OCI-LY3 (cell line): ENCODE measurements around the gene SH3GL3.

Source experiments
- H2AFZ ChIP-seq: fragments of 200-600, 300-600 bp; shearing (Covaris generic); 2 replicates; pipeline ENCODE4 v1.6.0; 2014; ENCODE audit warnings: antibody characterized with exemption, low read depth, low read length
- H3K27ac ChIP-seq: fragments of 200-600, 300-600 bp; sonication (generic); 2 replicates; pipeline ENCODE4 v1.5.1; 2014; ENCODE audit warnings: mild to moderate bottlenecking, low read length, moderate library complexity, mixed read lengths
- H3K27me3 ChIP-seq: fragments of 200-600, 300-600 bp; sonication (generic); 2 replicates; pipeline ENCODE4 v1.6.1; 2014; ENCODE audit warnings: low read depth, low read length, mixed read lengths
- H3K36me3 ChIP-seq: fragments of 200-600, 300-600 bp; sonication (generic); replicated peaks from 2 replicates; pipeline ENCODE3; 2014; ENCODE audit warnings: low read depth, low read length, mixed read lengths
- H3K4me1 ChIP-seq: fragments of 300-600, 200-600 bp; sonication (generic); 2 replicates; pipeline ENCODE4 v1.6.1; 2014; ENCODE audit warnings: low read length, mixed read lengths
- H3K4me2 ChIP-seq: fragments of 200-600, 300-600 bp; sonication (generic); 2 replicates; pipeline ENCODE4 v1.6.1; 2014; ENCODE audit warnings: low read length, mixed read lengths
- H3K4me3 ChIP-seq: fragments of 300-600, 200-600 bp; sonication (generic); 2 replicates; pipeline ENCODE4 v1.5.1; 2014; ENCODE audit warnings: antibody characterized with exemption, mild to moderate bottlenecking, low read length, moderate library complexity
- H3K79me2 ChIP-seq: fragments of 300-600, 200-600 bp; shearing (Covaris generic); 2 replicates; pipeline ENCODE4 v1.6.1; 2014; ENCODE audit warnings: mild to moderate bottlenecking, low read length, mixed read lengths
- H3K9ac ChIP-seq: fragments of 300-600, 200-600 bp; shearing (Covaris generic); 2 replicates; pipeline ENCODE4 v1.6.0; 2014; ENCODE audit warnings: mild to moderate bottlenecking, low read length, moderate library complexity
- H3K9me3 ChIP-seq: fragments of 200-600, 300-600 bp; shearing (Covaris generic); 2 replicates; pipeline ENCODE4 v1.6.1; 2014; ENCODE audit warnings: low read length, mixed read lengths; ENCODE audit not compliant: insufficient read depth
- H4K20me1 ChIP-seq: fragments of 200-600, 300-600 bp; sonication (generic); 2 replicates; pipeline ENCODE4 v1.6.1; 2016; ENCODE audit warnings: low read length, mixed read lengths; ENCODE audit not compliant: insufficient read depth
- EZH2phosphoT487 ChIP-seq: fragments of 200-600 bp; shearing (Covaris generic); IDR thresholded peaks from 2 replicates; pipeline ENCODE4 v1.6.1; 2018; ENCODE audit warnings: antibody characterized with exemption, mixed run types, low read depth
- TF ChIP-seq, protein P1 (sequence below): fragments of 200-600, 300-600 bp; sonication (generic); IDR thresholded peaks from 2 replicates; pipeline ENCODE4 v1.5.1; 2014; ENCODE audit warnings: antibody characterized with exemption, low read length, low read depth

Gene SH3GL3

DNA sequence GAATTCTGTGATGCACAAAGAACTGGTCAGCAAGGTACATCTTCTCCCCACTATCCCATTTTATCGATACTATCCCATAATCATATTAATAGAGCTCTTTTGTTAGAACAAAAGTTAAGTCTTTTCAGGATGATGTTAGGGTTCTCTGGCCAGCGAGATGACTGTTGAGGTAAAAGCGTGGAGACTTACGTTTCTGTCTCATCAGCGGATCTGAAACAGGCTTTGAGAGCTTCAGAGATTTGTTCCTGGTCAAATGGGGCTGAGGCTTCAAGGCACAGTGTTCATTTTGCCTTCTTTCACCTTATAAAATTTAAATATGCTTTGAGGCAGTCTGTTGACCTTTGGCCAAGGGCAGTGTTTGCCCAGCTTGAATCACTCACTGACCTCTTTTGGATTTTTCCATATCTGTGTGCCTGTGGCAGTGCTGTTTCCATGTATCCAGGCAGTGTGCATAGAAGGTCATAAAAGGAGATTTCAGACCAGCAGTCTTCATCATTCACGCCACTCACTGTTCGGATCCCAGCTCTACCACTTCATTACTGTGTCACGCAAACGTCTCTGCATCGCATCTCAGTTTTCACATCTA, 209.9 kb downstream of the SH3GL3 start:
- no peak overlapping the region for H3K4me2 ChIP-seq
- H4K20me1 ChIP-seq, result no peaks in the 10 kb centered on the region
- 0 out of 2 replicates have a peak, but pooled peaks cover 4% of the 10 kb centered on the region for H3K27me3 ChIP-seq
- no peak overlapping the region for H2AFZ ChIP-seq
- no peaks in the 10 kb centered on the region for H3K4me1 ChIP-seq
- no peaks in the 10 kb centered on the region for H3K79me2 ChIP-seq
- no peak for TF ChIP-seq EZH2phosphoT487
- TF ChIP-seq, protein P1, sequence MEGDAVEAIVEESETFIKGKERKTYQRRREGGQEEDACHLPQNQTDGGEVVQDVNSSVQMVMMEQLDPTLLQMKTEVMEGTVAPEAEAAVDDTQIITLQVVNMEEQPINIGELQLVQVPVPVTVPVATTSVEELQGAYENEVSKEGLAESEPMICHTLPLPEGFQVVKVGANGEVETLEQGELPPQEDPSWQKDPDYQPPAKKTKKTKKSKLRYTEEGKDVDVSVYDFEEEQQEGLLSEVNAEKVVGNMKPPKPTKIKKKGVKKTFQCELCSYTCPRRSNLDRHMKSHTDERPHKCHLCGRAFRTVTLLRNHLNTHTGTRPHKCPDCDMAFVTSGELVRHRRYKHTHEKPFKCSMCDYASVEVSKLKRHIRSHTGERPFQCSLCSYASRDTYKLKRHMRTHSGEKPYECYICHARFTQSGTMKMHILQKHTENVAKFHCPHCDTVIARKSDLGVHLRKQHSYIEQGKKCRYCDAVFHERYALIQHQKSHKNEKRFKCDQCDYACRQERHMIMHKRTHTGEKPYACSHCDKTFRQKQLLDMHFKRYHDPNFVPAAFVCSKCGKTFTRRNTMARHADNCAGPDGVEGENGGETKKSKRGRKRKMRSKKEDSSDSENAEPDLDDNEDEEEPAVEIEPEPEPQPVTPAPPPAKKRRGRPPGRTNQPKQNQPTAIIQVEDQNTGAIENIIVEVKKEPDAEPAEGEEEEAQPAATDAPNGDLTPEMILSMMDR, result no peak
- H3K4me3 ChIP-seq, result no peak overlapping the region
- H3K9me3 ChIP-seq, result no peaks in the 10 kb centered on the region
- H3K36me3 ChIP-seq, result no peaks in the 10 kb centered on the region
- no peak overlapping the region for H3K27ac ChIP-seq
- H3K9ac ChIP-seq, result no peak overlapping the region

DNA sequence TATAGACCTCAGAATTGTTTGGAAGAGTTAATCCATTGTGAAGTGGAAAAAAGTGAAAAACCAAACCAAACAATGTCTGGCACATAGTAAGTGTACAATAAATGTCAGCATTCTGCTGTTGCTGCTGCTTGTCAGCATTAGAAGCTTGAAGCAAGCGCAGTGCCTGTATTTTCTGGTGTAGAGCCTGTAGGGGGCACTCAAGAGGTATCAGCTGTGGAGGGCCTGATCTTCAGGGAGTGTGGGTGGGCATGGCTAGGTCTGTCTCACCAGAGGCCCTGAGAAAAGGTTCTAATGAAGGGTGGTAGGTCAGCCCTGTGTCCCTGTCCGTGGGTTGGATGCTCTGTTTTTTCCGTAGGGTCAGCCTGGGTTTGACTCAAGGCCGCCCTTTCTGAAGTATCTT, 210.4 kb downstream of the SH3GL3 start:
- H3K79me2 ChIP-seq, result no peaks in the 10 kb centered on the region
- TF ChIP-seq EZH2phosphoT487, result no peak
- TF ChIP-seq, protein P1, result peak; percentile 56

DNA sequence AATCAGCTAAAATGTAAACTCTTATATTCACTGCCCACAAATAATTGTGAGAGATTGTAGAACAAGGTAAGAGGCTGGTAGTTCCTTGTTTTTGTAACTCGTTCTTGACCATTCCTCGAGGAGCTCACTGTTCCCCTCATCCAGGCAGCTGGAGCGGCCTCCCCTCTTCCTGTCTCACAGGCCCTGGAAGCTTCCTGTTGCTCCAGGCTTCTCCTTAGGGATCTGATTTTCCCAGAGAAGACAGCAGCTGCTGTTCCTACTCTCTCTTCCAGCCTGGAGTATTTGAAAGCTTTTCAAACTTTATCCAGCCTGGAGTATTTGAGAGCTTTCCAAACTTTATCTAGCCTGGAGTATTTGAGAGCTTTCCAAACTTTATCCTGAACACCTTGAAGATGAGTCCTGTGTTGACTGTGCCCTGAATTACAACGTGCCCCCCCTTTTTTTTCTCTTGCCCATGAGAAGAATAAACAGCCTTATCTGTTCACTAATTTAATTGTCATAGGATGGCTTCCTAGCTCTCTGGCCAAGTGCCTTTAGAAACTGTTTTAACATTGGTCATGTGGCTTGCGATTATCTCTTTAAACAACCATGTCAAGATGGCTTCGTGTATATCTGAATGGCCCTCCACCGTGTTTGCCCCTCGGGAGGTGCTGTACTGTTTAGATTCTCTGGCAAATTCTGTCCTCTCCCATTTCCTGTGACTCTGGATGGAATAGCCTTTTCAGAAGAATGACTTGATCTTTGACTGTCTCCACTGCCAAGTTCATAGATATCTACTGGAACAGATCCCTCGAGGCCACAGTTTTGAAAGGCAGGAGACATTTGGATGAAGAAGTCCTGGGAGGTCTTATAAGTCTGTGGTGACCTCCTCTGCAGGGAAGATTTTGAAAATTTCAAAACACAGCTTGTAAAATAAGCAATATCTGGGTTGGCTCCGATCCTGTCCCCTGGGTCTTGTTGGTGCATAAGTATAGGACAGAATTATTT, 211.6 kb downstream of the SH3GL3 start:
- no peak overlapping the region for H2AFZ ChIP-seq
- no peaks in the 10 kb centered on the region for H3K79me2 ChIP-seq
- H3K4me3 ChIP-seq, result no peak overlapping the region
- H3K9me3 ChIP-seq, result no peaks in the 10 kb centered on the region
- H3K4me1 ChIP-seq, result no peaks in the 10 kb centered on the region
- H3K27me3 ChIP-seq, result peaks cover 7% of the 10 kb centered on the region
- TF ChIP-seq, protein P1, result no peak
- TF ChIP-seq EZH2phosphoT487, result no peak
- H3K36me3 ChIP-seq, result no peaks in the 10 kb centered on the region
- no peaks in the 10 kb centered on the region for H4K20me1 ChIP-seq
- no peak overlapping the region for H3K9ac ChIP-seq
- no peak overlapping the region for H3K4me2 ChIP-seq
- no peak overlapping the region for H3K27ac ChIP-seq

More for the DNA sequence above, 210.4 kb downstream of the SH3GL3 start:
- no peak overlapping the region for H3K4me2 ChIP-seq
- 0 out of 2 replicates have a peak, but pooled peaks cover 3% of the 10 kb centered on the region for H3K27me3 ChIP-seq
- H4K20me1 ChIP-seq, result no peaks in the 10 kb centered on the region
- H3K9ac ChIP-seq, result no peak overlapping the region
- no peak overlapping the region for H3K4me3 ChIP-seq
- H3K4me1 ChIP-seq, result no peaks in the 10 kb centered on the region
- H3K27ac ChIP-seq, result no peak overlapping the region
- no peaks in the 10 kb centered on the region for H3K9me3 ChIP-seq
- H2AFZ ChIP-seq, result no peak overlapping the region
- no peaks in the 10 kb centered on the region for H3K36me3 ChIP-seq

DNA sequence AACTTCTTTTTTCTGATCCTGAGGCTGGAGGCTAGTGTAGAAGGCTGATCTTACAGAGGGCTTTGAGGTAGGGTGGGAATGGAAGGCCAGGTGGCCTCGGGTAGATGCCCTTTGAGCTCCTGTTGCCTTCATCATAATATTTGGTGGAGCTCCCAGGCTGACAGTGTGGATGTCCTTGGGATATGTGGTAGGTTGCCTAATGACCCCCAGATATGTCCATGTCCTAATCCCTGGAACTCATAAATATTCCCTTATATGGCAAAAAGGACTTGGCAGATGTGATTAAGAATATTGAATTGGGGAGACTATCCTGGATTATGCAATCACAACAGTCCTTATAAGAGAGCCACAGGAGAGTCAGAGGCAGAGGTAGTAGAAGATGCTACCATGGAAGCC, 212.3 kb downstream of the SH3GL3 start:
- H3K4me2 ChIP-seq, result no peak overlapping the region
- no peaks in the 10 kb centered on the region for H3K4me1 ChIP-seq
- H2AFZ ChIP-seq, result no peak overlapping the region
- H3K27ac ChIP-seq, result no peak overlapping the region
- no peak overlapping the region for H3K4me3 ChIP-seq
- H3K79me2 ChIP-seq, result no peaks in the 10 kb centered on the region
- H3K9ac ChIP-seq, result no peak overlapping the region
- no peaks in the 10 kb centered on the region for H3K36me3 ChIP-seq
- TF ChIP-seq, protein P1, result no peak
- TF ChIP-seq EZH2phosphoT487, result no peak
- H3K27me3 ChIP-seq, result peaks cover 13% of the 10 kb centered on the region
- H4K20me1 ChIP-seq, result no peaks in the 10 kb centered on the region
- no peaks in the 10 kb centered on the region for H3K9me3 ChIP-seq
